Muscle of arm (tissue), 12 donors: ENCODE measurements around the gene PLIN5. TPM values are rescaled to one million over a fixed set of nuclear protein-coding genes. Genes with fewer than 3 reads are reported as not detected.

Experiments used
- DNase-seq: peaks from one replicate; pipeline ENCODE4 v3.0.0-alpha.2; 2013
- polyA plus RNA-seq, 12 donors: library from polyadenylated mRNA; unstranded; fragments of 120-200 nt; gene quantifications; one replicate each; pipeline ENCODE4 v1.2.1, GENCODE V29; 2013; ENCODE audit not compliant: insufficient read length in 12 of 12

Gene PLIN5
- polyA plus RNA-seq, 12 donors, result 0.61 to 3.7 (median 2.5) TPM; not detected in 2

DNA sequence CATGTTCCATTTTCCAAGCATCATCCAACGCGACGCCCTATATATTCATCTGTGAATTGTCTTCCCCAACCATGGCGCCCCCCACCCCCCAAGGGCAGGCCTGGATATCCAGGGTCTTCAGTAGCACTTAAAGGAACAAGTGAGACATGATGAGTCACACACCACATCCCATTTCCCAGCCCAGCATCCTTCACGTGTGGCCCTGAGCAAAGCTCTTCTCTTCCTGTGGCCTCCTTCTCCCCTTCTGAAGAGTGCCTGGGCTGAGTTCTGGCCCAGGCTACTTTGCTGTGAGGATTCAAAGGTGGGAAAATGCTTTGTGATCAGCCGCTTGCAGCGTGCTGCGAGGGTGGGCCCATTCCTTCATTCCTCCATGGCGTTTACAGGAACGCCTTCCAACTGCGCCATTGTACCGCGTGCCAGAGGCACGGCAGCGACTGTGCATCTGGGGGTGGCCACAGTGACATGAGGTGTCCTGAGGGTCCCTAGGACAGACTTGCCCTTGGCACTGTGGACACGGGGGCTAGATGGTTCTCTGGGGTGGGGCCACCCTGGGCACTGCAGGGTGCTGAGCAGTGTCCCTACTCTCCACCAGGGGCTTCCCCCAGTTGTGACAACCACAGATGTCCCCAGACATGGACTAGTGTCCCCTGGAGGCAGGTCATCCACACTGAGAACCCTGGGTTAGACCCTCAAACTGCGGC, 28.4 kb downstream of the PLIN5 start:
- DNase-seq, result no peak

- no peak for DNase-seq
Measured at GRCh38 chr19:4505570-4506448, 29.2 kb downstream of the PLIN5 start.

GRCh38 chr19:4504891-4505569, 30.0 kb downstream of the PLIN5 start:
- no peak for DNase-seq

DNA sequence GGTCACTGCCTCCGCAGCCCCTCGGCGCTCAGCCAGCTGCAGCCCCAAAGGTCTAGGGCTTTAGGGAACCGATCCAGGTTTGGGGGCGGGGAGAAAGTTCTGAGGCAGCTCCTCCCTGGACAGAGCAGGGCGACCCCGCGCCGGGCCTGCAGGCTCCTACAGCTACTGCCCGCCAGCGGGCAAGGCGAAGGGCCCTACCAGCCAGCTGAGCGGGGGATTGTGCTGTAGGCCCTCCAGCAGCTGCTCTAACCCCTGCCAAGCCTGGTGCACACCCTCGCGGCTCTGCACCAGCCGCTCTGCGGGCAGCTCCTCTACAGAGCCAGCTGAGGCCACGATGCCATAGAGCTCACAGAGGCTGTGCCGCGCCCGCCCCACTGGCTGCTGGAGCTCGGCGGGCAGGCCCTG, 30.7 kb downstream of the PLIN5 start:
- peak; percentile 38 for DNase-seq

GRCh38 chr19:4503825-4504170, 31.2 kb downstream of the PLIN5 start:
- DNase-seq, result no peak

DNA sequence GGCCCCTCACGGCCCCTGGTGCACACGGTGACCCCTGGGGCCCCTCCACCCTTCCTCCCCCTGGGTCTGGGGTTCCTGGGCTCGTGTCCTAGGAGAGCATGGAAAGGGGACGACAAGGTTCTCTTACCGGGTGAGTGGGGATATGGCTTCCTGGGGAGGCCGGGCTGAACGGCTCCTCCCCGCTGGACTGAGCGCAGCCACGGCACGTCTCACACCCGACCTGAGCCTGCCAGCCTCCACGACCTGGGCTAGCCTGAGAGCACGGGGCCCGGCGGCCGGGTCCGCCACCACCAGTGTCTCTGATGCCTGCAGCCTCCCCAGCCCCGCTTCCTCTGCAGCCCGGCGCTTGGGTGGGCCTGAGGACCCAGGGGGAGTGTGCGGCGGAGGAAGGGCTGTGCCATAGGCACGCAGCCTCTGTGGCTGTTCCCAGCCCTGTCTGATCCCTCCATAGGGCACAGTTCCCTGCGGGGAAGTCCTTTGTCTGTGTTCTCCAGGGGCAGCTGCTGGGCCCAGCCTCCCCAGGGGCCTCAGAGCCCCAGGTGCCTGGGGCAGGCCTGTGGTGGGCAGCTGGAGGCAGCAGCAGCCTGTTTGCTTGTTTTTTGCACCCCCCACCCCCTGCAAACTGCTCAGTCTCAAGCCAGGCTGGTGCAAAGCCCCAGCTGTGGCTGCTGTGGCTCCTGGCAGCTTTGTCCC, 31.7 kb downstream of the PLIN5 start:
- no peak for DNase-seq

DNA sequence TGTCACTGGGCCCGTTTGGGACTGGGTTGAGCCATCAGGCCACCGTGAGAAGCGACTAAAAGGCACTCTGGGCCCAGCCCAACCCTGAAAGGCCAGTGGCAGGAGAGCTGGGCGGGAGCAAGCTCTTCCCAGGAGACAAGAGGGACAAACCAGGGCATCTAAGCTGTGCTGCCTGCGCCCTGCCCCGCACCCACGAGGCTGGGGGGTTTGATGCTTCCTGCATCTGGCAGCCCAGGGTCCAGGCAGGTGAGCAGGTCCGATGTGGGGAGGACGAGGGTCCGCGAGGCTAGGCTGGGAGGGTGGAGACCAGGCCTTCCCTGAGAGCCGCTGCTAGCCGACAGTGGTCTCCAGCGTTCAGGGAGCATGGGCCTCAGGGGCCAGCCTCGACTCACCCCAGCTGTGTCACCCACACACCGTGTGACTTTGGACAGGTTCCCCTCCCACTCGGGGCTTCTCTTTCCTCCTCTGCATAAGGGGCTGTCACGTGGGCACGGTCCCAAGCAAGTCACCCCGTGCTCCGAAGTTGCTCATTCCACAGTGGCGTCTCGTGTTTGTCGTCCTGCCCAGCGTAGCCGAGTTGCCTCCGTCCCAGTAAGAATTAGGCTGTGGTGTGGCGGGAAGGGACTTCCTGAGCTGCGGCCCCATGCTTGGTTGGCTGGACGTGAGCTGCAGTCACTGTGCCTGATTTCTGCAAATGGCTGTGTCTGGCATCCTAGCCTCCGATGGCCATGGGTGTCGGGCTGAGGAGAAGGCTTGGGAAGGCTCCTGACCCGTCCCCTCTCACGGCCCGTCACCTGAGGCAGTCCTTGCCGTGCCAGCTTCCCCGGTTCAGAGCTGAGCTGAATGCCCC, 32.5 kb downstream of the PLIN5 start:
- DNase-seq, result no peak

GRCh38 chr19:4501691-4502090, 33.3 kb downstream of the PLIN5 start:
- no peak for DNase-seq

DNA sequence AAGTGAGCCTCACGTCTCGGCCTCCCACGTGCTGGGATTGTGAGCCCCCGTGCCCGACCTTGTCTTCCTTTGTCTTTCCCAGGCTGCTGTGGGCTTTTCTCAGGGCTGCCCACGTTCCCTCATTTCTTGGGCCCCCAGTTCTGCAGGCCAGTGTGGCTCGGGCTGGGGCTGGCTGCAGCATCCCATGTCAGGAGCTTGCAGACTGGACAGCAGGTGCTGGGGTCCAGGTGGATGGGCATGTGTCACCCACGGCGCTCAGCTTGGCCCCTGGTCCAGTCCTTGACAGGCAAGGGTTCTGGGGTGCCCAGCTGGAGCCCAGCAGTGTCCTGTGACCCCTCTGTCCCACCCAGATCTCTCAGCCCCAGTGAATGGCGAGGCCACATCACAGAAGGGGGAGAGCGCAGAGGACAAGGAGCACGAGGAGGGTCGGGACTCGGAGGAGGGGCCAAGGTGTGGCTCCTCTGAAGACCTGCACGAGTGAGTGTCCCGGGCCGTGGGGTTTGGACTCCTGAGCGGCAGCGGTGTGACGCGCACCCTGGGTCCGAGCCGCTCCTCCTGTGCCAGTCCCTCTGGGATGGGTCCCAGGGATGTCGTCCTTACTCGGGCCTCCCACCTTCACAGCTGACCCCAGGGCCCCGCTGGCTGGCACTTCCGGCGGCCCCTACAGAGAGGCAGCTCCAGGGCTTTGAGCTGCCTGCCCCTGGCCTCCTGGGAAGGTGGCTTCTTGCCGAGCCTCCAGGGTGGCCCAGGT, 34.0 kb downstream of the PLIN5 start:
- DNase-seq, result no peak

GRCh38 chr19:4499855-4500254, 35.2 kb downstream of the PLIN5 start:
- no peak for DNase-seq

DNA sequence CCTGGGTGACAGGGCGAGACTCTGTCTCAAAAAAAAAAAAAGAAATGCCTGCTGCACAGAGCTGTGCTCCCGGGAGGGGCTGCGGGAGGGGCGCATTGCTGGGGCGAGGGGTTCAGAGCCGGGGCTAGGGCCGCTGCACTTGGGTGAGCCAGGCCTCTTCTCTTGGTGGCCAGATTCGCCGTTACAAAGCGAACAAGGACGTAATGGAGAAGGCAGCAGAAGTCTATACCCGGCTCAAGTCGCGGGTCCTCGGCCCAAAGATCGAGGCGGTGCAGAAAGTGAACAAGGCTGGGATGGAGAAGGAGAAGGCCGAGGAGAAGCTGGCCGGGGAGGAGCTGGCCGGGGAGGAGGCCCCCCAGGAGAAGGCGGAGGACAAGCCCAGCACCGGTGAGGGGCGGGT, 35.7 kb downstream of the PLIN5 start:
- no peak for DNase-seq

- DNase-seq, result no peak
Measured at GRCh38 chr19:4498694-4499093, 36.3 kb downstream of the PLIN5 start.

DNA sequence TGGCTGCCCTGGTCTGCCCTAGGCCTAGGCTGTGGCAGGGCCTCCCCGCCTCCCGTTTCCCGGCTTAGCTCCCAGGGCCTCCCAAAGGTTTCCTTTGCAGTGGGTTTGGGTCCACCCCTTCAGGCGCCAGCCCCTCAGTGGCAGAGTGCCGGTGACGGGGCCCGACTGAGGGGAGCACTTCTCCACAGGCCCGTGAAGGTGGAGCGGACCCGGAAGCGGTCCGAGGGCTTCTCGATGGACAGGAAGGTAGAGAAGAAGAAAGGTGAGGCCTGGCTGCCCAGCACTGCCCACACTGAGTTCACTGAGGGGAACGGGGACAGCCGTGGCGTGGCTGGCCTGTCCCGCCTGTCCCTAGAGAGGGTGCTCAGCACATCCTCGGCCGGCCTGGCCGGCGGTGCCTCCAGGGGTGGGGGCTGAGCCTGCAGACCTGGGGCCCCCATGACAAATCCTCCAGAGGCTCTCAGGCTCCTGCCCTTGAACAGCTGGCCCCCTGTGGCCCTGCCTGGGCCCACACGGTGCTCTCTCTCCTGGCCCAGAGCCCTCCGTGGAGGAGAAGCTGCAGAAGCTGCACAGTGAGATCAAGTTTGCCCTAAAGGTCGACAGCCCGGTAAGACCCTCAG, 37.1 kb downstream of the PLIN5 start:
- no peak for DNase-seq

DNA sequence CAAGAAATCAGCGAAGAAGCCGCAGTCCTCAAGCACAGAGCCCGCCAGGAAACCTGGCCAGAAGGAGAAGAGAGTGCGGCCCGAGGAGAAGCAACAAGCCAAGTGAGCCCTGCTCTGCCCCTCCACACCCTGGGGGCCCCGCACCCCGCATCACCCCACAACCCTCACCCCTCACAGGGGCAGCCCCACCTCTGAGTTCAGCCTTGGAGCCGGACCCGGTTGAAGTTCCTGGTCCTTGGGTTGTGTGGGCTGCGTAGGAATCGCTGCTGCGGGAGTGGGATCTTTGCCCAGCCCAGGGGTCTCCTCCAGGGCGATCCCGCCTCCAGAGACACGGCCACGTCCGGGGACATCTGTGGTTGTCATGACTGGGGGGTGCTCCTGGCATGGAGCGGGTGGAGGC, 38.7 kb downstream of the PLIN5 start:
- no peak for DNase-seq

- DNase-seq, result no peak
Measured at GRCh38 chr19:4495471-4495870, 39.6 kb downstream of the PLIN5 start.

DNA sequence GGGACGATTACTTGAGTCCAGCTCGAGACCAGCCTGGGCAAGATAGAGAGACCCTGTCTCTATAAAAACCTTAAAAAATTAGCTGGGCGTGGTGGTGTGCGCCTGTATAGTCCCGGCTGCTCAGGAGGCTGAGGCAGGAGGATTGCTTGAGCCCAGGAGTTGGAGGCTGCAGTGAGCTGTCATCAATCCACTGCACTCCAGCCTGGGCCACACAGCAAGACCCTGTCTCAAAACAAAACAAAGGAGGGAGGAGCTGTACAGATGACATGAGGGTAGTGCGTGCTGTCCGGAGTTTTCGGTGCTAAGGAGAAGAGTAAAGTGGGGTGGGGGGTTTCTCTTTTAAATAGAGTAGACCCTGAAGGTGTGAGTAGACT, 40.3 kb downstream of the PLIN5 start:
- no peak for DNase-seq

DNA sequence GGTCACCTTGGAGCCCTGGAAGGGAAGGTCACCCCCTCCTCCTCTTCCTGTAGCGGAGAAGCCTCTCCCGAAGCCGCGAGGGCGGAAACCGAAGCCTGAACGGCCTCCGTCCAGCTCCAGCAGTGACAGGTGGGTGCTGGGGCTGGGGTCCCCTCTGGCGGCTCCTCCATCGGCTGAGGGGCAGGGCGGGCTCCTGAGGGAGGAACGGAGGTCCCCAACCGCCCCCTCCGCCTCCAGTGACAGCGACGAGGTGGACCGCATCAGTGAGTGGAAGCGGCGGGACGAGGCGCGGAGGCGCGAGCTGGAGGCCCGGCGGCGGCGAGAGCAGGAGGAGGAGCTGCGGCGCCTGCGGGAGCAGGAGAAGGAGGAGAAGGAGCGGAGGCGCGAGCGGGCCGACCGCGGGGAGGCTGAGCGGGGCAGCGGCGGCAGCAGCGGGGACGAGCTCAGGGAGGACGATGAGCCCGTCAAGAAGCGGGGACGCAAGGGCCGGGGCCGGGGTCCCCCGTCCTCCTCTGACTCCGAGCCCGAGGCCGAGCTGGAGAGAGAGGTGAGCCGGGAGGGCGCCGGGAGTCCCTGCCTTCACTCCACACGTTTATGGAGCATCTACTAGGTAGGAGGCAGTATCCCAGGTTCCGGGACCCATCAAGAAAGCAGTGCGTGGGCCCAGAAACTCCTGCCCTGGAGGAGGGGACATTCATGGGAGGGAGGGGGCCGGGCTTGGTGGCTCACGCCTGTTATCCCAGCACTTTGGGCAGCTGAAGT, 40.9 kb downstream of the PLIN5 start:
- no peak for DNase-seq

DNA sequence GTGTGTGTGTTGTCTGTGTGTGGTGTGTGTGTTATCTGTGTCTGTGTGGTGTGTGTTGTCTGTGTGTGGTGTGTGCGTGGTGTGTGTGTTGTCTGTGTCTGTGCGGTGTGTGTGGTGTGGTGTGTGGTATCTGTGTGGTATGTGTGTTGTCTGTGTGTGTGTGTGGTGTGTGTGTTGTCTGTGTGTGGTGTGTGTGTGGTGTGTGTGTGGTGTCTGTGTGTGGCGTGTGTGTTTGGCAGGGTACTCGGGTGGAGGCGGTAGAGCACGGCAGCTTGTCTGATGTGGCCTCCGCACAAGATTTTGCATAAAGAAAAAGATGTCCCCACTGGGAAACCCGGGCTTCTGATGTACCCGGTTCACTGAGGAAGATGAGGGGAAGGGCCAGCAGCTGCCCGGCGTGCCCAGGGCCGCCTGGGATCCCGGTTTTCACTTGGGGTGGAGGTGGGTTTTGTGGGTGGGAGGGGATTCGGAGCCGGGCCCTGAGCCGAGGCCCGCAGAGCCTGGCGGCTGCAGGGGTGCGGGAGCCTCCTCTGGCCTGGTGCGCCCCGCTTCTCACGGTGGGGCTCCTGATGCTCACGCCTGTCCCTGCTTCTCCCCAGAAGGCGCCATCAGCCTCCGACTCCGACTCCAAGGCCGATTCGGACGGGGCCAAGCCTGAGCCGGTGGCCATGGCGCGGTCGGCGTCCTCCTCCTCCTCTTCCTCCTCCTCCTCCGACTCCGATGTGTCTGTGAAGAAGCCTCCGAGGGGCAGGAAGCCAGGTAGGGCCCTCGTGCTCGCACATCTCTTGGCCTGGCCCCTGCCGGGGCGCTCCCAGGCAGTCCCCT, 41.7 kb downstream of the PLIN5 start:
- DNase-seq, result no peak
